Epithelial cell of proximal tubule (primary cell): ENCODE results near the gene PODNL1. TPM values are rescaled to one million over a fixed set of nuclear protein-coding genes. Genes with fewer than 3 reads are reported as not detected.

Experiments used
- DNase-seq: peaks from one replicate; pipeline ENCODE4 v3.0.0-alpha.2; 2011; ENCODE audit warnings: low read depth
- H3K4me3 ChIP-seq: 2 replicates; pipeline ENCODE4 v1.5.1; 2011; ENCODE audit warnings: low read depth, mild to moderate bottlenecking, low read length
- CTCF ChIP-seq: conservative IDR thresholded peaks from 2 replicates; pipeline ENCODE4 v1.5.1; 2012; ENCODE audit warnings: low read depth, mild to moderate bottlenecking, low read length
- total RNA-seq: library from RNA; depleted of rRNA; stranded (reverse); fragments of >200 nt; gene quantifications from 2 replicates; pipeline ENCODE4 v1.2.3, GENCODE V29; 2015

PODNL1 gene
- total RNA-seq, 1 donor from 2014 or later, result 0.46 TPM

- no peak overlapping the region for H3K4me3 ChIP-seq
- no peak for TF ChIP-seq CTCF
- no peak for DNase-seq
These were observed 3.9 kb upstream of the PODNL1 start for GRCh38 chr19:13942023-13942684.

- DNase-seq, result no peak
- H3K4me3 ChIP-seq, result no peak overlapping the region
- no peak for TF ChIP-seq CTCF
These were observed 527 bp downstream of the PODNL1 start for GRCh38 chr19:13937479-13938300.

DNA sequence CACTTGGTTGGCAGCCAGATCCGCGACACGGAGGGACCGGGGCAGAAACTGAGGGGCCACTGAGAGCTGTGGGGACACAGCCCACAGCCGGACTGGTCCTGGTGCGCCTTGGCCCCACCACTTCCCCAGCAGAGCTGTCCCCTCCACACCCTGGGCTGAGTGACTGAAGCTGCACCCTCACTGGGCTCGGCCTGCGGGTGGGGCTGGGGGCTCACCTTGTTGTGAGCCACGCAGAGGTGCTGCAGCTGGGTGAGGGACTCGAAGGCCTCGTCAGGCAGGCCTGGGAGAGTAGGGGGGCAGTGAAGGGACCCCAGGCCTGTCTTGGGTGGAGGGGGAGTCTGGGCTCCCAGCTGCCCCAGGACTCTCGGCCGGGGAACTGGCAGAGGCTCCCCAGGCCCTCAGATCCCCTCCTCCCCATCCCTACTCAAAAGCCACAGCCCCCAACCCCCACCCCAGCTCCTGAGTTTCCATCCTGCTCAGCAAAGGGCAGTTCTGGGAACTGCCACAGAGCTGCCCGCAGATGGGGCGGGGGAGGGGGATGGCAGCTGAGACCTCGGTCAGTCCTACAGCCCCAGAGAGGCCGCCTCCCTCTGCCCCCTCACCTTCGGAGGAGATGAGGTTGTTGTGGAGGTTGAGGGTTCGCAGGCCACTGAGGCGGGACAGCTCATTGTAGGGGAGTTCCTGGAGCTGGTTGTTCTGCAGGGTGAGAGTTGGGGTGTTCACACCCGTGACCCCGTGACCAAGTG, 2.3 kb downstream of the PODNL1 start:
- no peak for TF ChIP-seq CTCF
- no peak for DNase-seq
- no peak overlapping the region for H3K4me3 ChIP-seq

DNA sequence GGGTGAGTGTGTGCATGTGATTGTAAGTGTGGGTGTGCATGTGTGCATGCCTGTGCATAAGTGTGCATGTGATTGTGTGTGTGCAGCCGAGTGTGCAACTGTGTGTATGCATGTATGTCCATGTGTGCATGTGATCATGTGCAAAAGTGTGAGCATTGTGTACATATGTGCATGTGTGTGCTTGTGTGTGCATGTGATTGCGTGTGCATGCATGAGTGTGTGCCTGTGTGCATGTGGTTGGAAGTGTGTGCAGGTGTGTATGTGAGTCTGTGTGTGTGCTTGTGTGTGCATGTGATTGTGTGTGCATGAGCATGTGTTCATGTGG, 3.5 kb downstream of the PODNL1 start:
- no peak for DNase-seq
- no peak for TF ChIP-seq CTCF
- no peak overlapping the region for H3K4me3 ChIP-seq

DNA sequence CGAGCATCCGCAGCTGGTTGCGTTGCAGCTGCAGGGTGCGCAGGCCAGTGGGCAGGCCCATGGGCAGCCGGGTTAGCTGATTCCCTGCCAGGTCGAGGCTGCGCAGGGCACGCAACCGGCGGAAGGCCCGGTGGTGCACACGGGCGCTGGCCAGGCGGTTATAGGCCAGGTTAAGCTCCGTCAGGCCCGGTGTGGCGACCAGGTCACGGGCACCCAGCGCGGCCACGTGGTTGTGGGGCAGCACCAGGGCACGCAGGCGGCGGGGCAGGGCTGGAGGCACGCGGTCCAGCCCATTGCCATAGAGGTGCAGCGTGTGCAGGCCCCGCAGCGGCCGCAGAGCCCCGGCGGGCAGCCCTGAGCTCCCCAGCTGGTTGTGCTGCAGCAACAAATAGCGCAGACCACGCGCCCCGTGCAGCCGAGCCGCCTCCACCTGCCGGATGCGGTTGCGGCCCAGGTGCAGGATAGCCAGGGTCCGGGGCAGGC, 5.3 kb downstream of the PODNL1 start:
- H3K4me3 ChIP-seq, result no peak overlapping the region
- no peak for TF ChIP-seq CTCF
- DNase-seq, result no peak

GRCh38 chr19:13932149-13932637, 6.0 kb downstream of the PODNL1 start:
- no peak for TF ChIP-seq CTCF
- no peak for DNase-seq
- H3K4me3 ChIP-seq, result no peak overlapping the region
